ENCODE measurements around the gene PLA2G6. TPM values are rescaled to one million over a fixed set of nuclear protein-coding genes. Genes with fewer than 3 reads are reported as not detected.
"Not testable (repeated sequence)": the region's sequence is repeated elsewhere in the genome, so short reads cannot be mapped to it uniquely, and the experiment has no call there.

Gene PLA2G6
- total RNA-seq, 1 donor from 2014 or later: 60.8 TPM

GRCh38 chr22:38164551-38164918, 17.1 kb downstream of the PLA2G6 start:
- no peaks in the 10 kb centered on the region for H3K27me3 ChIP-seq (ENCODE audit: low read depth)
- intact Hi-C loops (cut with DNase I): no loop called here
- ATAC-seq: no peak
- no peak overlapping the region for H3K27ac ChIP-seq
- no peaks in the 10 kb centered on the region for H3K9me3 ChIP-seq
- peaks cover 8% of the 10 kb centered on the region for H3K4me1 ChIP-seq
- H3K36me3 ChIP-seq: no peaks in the 10 kb centered on the region
- TF ChIP-seq CTCF (IDR thresholded peaks at IDR 0.05): no peak
- DNase-seq: no peak
- no peak overlapping the region for H3K4me3 ChIP-seq

- Histone ChIP-seq H3K4me3 (no peak overlapping the region), H3K36me3 (no peaks in the 10 kb centered on the region), H3K9me3 (no peaks in the 10 kb centered on the region), H3K27ac (no peak overlapping the region), H3K4me1 (peaks cover 8% of the 10 kb centered on the region), H3K27me3 (ENCODE audit: low read depth) (no peaks in the 10 kb centered on the region)
- TF ChIP-seq CTCF (IDR thresholded peaks at IDR 0.05): no peak
- DNase-seq: no peak
- ATAC-seq: no peak
- intact Hi-C loops (cut with DNase I): no loop called here
Measured at GRCh38 chr22:38163844-38164550, 17.6 kb downstream of the PLA2G6 start.

- intact Hi-C loops (cut with DNase I): no loop called here
- H3K27ac ChIP-seq: no peak overlapping the region
- H3K36me3 ChIP-seq: no peaks in the 10 kb centered on the region
- ATAC-seq (no peak), DNase-seq (no peak)
- TF ChIP-seq CTCF (IDR thresholded peaks at IDR 0.05): no peak
- H3K27me3 ChIP-seq (ENCODE audit: low read depth): no peaks in the 10 kb centered on the region
- peaks cover 7% of the 10 kb centered on the region for H3K4me1 ChIP-seq
- no peak overlapping the region for H3K4me3 ChIP-seq
- no peaks in the 10 kb centered on the region for H3K9me3 ChIP-seq
Measured at GRCh38 chr22:38162881-38163843, 18.5 kb downstream of the PLA2G6 start.

GRCh38 chr22:38155703-38156102, 25.9 kb downstream of the PLA2G6 start:
- ATAC-seq (no peak), DNase-seq (no peak)
- Histone ChIP-seq H3K27me3 (ENCODE audit: low read depth) (no peaks in the 10 kb centered on the region), H3K27ac (no peak overlapping the region), H3K36me3 (no peaks in the 10 kb centered on the region), H3K4me3 (no peak overlapping the region), H3K4me1 (no peaks in the 10 kb centered on the region), H3K9me3 (no peaks in the 10 kb centered on the region)
- TF ChIP-seq CTCF (IDR thresholded peaks at IDR 0.05): no peak
- intact Hi-C loops (cut with DNase I): no loop called here

- H3K4me1 ChIP-seq; H3K27me3 ChIP-seq (ENCODE audit: low read depth); H3K36me3 ChIP-seq; H3K9me3 ChIP-seq; intact Hi-C loops (cut with DNase I); H3K27ac ChIP-seq; DNase-seq; H3K4me3 ChIP-seq; ATAC-seq: not testable (repeated sequence)
Measured at GRCh38 chr22:38154563-38154915, 27.1 kb downstream of the PLA2G6 start.
